CD14-positive monocyte (primary cell): ENCODE data around the gene MAPK12. TPM values are rescaled to one million over a fixed set of nuclear protein-coding genes. Genes with fewer than 3 reads are reported as not detected.

Experiments
- DNase-seq, 3 donors: peaks; one replicate each; pipeline ENCODE4 v3.0.0-alpha.2; 2011 to 2022
- H2AFZ ChIP-seq: 2 replicates; pipeline ENCODE4 v1.6.0; 2012; ENCODE audit warnings: mild to moderate bottlenecking, low read depth, low read length, inconsistent platforms; ENCODE audit not compliant: insufficient read depth, poor library complexity, severe bottlenecking
- H3K27ac ChIP-seq, 2 donors: 1 replicate in 1 of 2; 2 replicates in 1 of 2; pipeline ENCODE4 v1.5.1; 2012 to 2013; ENCODE audit warnings: low read length in 2 of 2, control low read depth in 1 of 2, inconsistent platforms in 1 of 2, low read depth in 1 of 2, mild to moderate bottlenecking in 1 of 2
- H3K27me3 ChIP-seq, 2 donors: one replicate each; pipeline versions ENCODE4 v1.6.0 to v1.6.1; 2011 to 2013; ENCODE audit warnings: low read length in 2 of 2; ENCODE audit not compliant: control insufficient read depth in 2 of 2, insufficient read depth in 2 of 2
- H3K36me3 ChIP-seq, 2 donors: replicated peaks in 1 of 2; 1 replicate in 1 of 2; 2 replicates in 1 of 2; pipeline versions ENCODE4 v1.5.1 to v1.6.1; 2012 to 2013; ENCODE audit warnings: low read length in 2 of 2, control low read depth in 1 of 2, inconsistent platforms in 1 of 2, mild to moderate bottlenecking in 1 of 2; ENCODE audit not compliant: insufficient read depth in 2 of 2, control insufficient read depth in 1 of 2
- H3K4me1 ChIP-seq, 2 donors: 1 replicate in 1 of 2; 2 replicates in 1 of 2; pipeline versions ENCODE4 v1.5.1 to v1.6.1; 2012 to 2013; ENCODE audit warnings: low read length in 2 of 2, control low read depth in 1 of 2, inconsistent platforms in 1 of 2, mild to moderate bottlenecking in 1 of 2, moderate library complexity in 1 of 2; ENCODE audit not compliant: insufficient read depth in 2 of 2, control insufficient read depth in 1 of 2
- H3K4me2 ChIP-seq: replicated peaks from 2 replicates; pipeline ENCODE3; 2012; ENCODE audit warnings: low read length, moderate library complexity, mild to moderate bottlenecking; ENCODE audit not compliant: poor library complexity, severe bottlenecking; ENCODE audit errors: extremely low read depth
- H3K4me3 ChIP-seq, 3 experiments: fragments of 200-600 bp in 1 of 3; sonication (generic) in 1 of 3; replicated peaks in 1 of 3; 1 replicate in 2 of 3; 2 replicates in 1 of 3; pipeline ENCODE4 v1.5.1; 2011 to 2013; ENCODE audit warnings: low read length in 3 of 3, mild to moderate bottlenecking in 3 of 3, control low read depth in 2 of 3, low read depth in 2 of 3, inconsistent platforms in 1 of 3, moderate library complexity in 1 of 3
- H3K79me2 ChIP-seq: 2 replicates; pipeline ENCODE4 v1.6.0; 2012; ENCODE audit warnings: mild to moderate bottlenecking, control low read depth, inconsistent platforms, low read length, moderate library complexity; ENCODE audit not compliant: insufficient read depth
- H3K9ac ChIP-seq: 2 replicates; pipeline ENCODE4 v1.6.0; 2017; ENCODE audit warnings: low read length, mild to moderate bottlenecking; ENCODE audit not compliant: insufficient read depth, poor library complexity, severe bottlenecking
- H3K9me3 ChIP-seq, 2 donors: replicated peaks in 1 of 2; 1 replicate in 1 of 2; 2 replicates in 1 of 2; pipeline versions ENCODE4 v1.5.1 to v1.6.1; 2012 to 2013; ENCODE audit warnings: low read length in 2 of 2, control low read depth in 1 of 2; ENCODE audit not compliant: control insufficient read depth in 1 of 2, insufficient read depth in 1 of 2
- H4K20me1 ChIP-seq: 2 replicates; pipeline ENCODE4 v1.6.0; 2012; ENCODE audit warnings: mild to moderate bottlenecking, low read length, control low read depth, moderate library complexity; ENCODE audit not compliant: insufficient read depth
- H3K27ac Mint-ChIP-seq, 7 donors: one replicate each; pipeline ENCODE4 v1.8.0; 2020; ENCODE audit warnings: mild to moderate bottlenecking in 7 of 7, mixed read lengths in 7 of 7, moderate library complexity in 6 of 7, inconsistent platforms in 2 of 7
- H3K27me3 Mint-ChIP-seq, 3 donors: one replicate each; pipeline ENCODE4 v1.8.0; 2021 to 2022; ENCODE audit warnings: low read depth in 3 of 3, mild to moderate bottlenecking in 3 of 3, mixed read lengths in 3 of 3, moderate library complexity in 3 of 3, inconsistent platforms in 1 of 3
- H3K36me3 Mint-ChIP-seq, 2 donors: one replicate each; pipeline ENCODE4 v1.8.0; 2020; ENCODE audit warnings: mixed read lengths in 2 of 2, inconsistent platforms in 1 of 2, mild to moderate bottlenecking in 1 of 2
- H3K4me1 Mint-ChIP-seq: one replicate; pipeline ENCODE4 v1.8.0; 2020; ENCODE audit warnings: mild to moderate bottlenecking, mixed read lengths
- H3K4me3 Mint-ChIP-seq, 2 donors: one replicate each; pipeline ENCODE4 v1.8.0; 2020; ENCODE audit warnings: mild to moderate bottlenecking in 2 of 2, mixed read lengths in 2 of 2, moderate library complexity in 1 of 2
- H3K9me3 Mint-ChIP-seq, 7 donors: one replicate each; pipeline ENCODE4 v1.8.0; 2020 to 2022; ENCODE audit warnings: mixed read lengths in 7 of 7, mild to moderate bottlenecking in 6 of 7, moderate library complexity in 6 of 7, inconsistent platforms in 2 of 7
- CTCF ChIP-seq: fragments of 200-600 bp; IDR thresholded peaks from one replicate; pipeline ENCODE4 v1.8.0; 2022; ENCODE audit warnings: antibody characterized with exemption, mild to moderate bottlenecking
- WGBS: methylation state at CpG from one replicate; pipeline ENCODE4 v1.1.5; 2013; ENCODE audit warnings: missing lambda C conversion rate; ENCODE audit not compliant: insufficient coverage; 5-methylcytosine and 5-hydroxymethylcytosine counted together
- intact Hi-C, 2 donors: fragments of 100-400 bp; cut with micrococcal nuclease; formaldehyde crosslinking; loops; one replicate each; pipeline versions ENCODE4 v1.15.0 to v1.15.1; 2023
- polyA plus RNA-seq, 3 donors: library from polyadenylated mRNA; depleted of rRNA in 1 of 3; unstranded in 2 of 3; stranded (reverse) in 1 of 3; fragments of 300-500 nt in 2 of 3; fragments of >200 nt in 1 of 3; fragmentation: Illumina TruSeq in 2 of 3; gene quantifications; 1 replicate in 2 of 3; 2 replicates in 1 of 3; pipeline ENCODE4 v1.2.3, GENCODE V29; 2012 to 2021

The MAPK12 gene
- polyA plus RNA-seq, 3 donors, result 0.06 to 3.2 (median 0.13) TPM

GRCh38 chr22:50276143-50276542, 14.7 kb upstream of the MAPK12 start:
- H3K36me3 ChIP-seq, result peaks cover 65 to 67% of the 10 kb centered on the region in 2 donors
- Mint-ChIP-seq H3K9me3 (peaks cover 0 to 2% (median 0%) of the 10 kb centered on the region in 7 donors), H3K4me1 (peaks cover 15% of the 10 kb centered on the region), H3K27ac (peak overlapping the region in 2 of 7 donors; percentile 50 to 76), H3K36me3 (peaks cover 50 to 77% of the 10 kb centered on the region in 2 donors), H3K4me3 (no peak overlapping the region), H3K27me3 (peaks cover 6 to 23% (median 16%) of the 10 kb centered on the region in 3 donors)
- peak; percentile 66 to 86 (median 82) for DNase-seq
- no peaks in the 10 kb centered on the region for H3K9me3 ChIP-seq
- peaks cover 3 to 11% of the 10 kb centered on the region in 2 donors for H3K27me3 ChIP-seq
- H3K9ac ChIP-seq, result no peak overlapping the region
- WGBS, result 76% methylated on average over 20 of the region's 25 CpGs
- no peak overlapping the region for H2AFZ ChIP-seq
- H3K79me2 ChIP-seq, result no peaks in the 10 kb centered on the region
- H3K27ac ChIP-seq, result no peak overlapping the region
- H4K20me1 ChIP-seq, result peaks cover 92% of the 10 kb centered on the region
- H3K4me1 ChIP-seq, result peaks cover 10 to 18% of the 10 kb centered on the region in 2 donors
- no peak overlapping the region for H3K4me3 ChIP-seq
- peak; percentile 88 for TF ChIP-seq CTCF
- intact Hi-C loops, result loop anchor here (1.0 to 5.0 kb wide), 4 partner anchors 51 to 66 kb away; partner anchors contain the start of genes DENND6B (in 2 of the 2) and PPP6R2 (in 1 of the 2)
- no peak overlapping the region for H3K4me2 ChIP-seq

GRCh38 chr22:50275181-50276055, 13.9 kb upstream of the MAPK12 start:
- Histone ChIP-seq H3K79me2 (no peaks in the 10 kb centered on the region), H3K9me3 (no peaks in the 10 kb centered on the region), H3K4me2 (no peak overlapping the region), H2AFZ (no peak overlapping the region), H3K27me3 (peaks cover 9 to 19% of the 10 kb centered on the region in 2 donors), H4K20me1 (peaks cover 94% of the 10 kb centered on the region), H3K9ac (no peak overlapping the region), H3K4me1 (peaks cover 17 to 25% of the 10 kb centered on the region in 2 donors), H3K4me3 (no peak overlapping the region), H3K27ac (no peak overlapping the region), H3K36me3 (peaks cover 58 to 61% of the 10 kb centered on the region in 2 donors)
- 92% methylated on average over 35 of the region's 43 CpGs for WGBS
- DNase-seq, result no peak
- Mint-ChIP-seq H3K9me3 (peaks cover 0 to 3% (median 0%) of the 10 kb centered on the region in 7 donors), H3K27me3 (peaks cover 13 to 30% (median 23%) of the 10 kb centered on the region in 3 donors), H3K36me3 (peaks cover 45 to 69% of the 10 kb centered on the region in 2 donors), H3K4me1 (peaks cover 20% of the 10 kb centered on the region), H3K4me3 (no peak overlapping the region), H3K27ac (no peak overlapping the region)
- TF ChIP-seq CTCF, result no peak
- intact Hi-C loops, result loop anchor here (1.0 to 5.0 kb wide), 4 partner anchors 51 to 67 kb away; partner anchors contain the start of genes DENND6B (in 2 of the 2) and PPP6R2 (in 1 of the 2)
